IPS-NIHi11 (cell line): ENCODE data around the gene MMS22L.
A peak's percentile ranks its signal among the peaks of the same experiment; 100 is the strongest.
"Not testable (repeated sequence)": the region's sequence is repeated elsewhere in the genome, so short reads cannot be mapped to it uniquely, and the experiment has no call there.

Experiments
- DNase-seq: peaks from one replicate; pipeline ENCODE4 v3.0.0; 2012; ENCODE audit warnings: mixed read lengths, low spot score

Gene MMS22L

DNA sequence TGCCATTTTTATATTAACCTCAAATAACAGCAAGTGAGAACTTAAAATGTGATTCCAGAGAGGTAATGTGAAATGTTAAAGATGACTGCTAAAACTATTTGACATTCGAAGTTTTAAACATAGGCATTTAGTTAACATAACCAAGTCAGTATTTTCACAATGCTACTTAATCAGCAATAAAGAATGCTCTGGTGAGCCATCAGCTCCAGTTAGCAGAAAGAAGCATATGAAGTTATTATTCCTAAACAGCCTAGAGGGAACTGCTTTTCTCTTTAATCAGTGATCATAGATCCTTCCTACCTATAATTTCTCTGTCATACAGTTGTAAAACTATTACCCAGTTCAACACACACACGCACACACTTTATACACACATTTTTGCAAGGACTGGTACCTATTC lies 60.1 kb downstream of the MMS22L start:
- no peak for DNase-seq

- no peak for DNase-seq
Observed at GRCh38 chr6:97218912-97219311, 64.1 kb downstream of the MMS22L start.

GRCh38 chr6:97215157-97215769 lies 67.8 kb downstream of the MMS22L start:
- DNase-seq: peak; percentile 31

DNA sequence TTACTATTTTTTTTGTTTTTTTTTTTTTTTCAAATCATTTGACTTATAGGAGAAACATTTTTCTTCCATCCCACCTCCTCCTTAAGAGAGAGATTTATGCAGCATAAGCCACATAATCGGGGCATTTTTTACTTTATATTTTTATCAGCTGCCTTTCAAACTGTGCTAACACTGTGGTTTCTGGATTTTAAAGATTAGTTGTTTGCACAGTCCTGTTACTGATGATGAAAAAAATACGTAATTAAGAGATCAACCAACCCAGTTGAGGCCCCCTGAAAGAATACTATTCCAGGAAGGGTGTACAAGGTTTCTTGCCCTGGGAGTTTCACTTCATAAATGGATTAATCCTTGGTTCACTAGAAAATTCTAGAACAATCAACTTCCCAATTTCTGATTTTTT lies 68.3 kb downstream of the MMS22L start:
- no peak for DNase-seq

- DNase-seq: no peak
Observed at GRCh38 chr6:97207383-97207782, 75.6 kb downstream of the MMS22L start.

- no peak for DNase-seq
Observed at GRCh38 chr6:97205966-97206365, 77.0 kb downstream of the MMS22L start.

DNA sequence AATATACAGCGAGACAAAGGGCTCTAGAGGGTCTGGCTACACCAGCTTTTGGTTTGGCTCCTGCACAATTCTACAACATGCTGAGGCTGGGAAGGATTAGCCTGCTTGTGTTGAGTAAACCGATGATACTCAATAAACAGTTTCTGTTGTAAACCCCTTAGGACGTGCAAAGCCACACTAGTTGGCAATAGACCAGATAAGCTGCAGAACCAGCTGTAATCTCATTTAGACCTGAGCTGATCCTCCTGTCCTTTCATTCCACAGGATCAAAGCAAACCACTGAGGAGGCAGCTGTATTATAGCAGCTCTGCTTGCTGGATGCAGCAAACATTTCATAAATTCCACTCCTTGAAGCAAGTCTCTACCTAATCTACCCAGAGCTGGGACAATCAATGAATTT lies 79.7 kb downstream of the MMS22L start:
- DNase-seq: no peak

DNA sequence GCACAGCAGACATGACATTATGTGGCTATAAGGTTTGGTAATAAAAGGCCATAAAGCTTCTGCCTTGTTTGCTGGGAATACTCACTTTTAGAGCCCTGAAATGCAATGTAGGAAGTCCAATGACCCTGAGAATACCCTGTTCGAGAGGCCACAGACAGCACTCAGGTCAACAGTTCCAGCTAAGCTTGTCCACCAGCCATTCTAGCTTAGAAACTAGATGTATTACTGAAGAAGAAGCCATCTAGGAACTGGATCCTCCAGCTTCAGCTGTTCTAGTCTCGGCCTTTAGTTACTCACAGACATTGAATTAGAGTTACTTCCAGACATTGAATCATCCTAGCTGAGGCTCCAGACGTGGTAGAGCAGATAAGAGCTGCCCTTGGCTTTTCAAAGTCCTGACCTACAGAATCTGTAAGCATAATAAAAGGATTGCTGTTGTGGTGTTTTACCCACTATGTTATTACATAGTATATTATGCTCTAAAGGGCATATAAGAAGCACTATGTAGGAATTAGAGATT lies 84.9 kb downstream of the MMS22L start:
- DNase-seq: no peak

DNA sequence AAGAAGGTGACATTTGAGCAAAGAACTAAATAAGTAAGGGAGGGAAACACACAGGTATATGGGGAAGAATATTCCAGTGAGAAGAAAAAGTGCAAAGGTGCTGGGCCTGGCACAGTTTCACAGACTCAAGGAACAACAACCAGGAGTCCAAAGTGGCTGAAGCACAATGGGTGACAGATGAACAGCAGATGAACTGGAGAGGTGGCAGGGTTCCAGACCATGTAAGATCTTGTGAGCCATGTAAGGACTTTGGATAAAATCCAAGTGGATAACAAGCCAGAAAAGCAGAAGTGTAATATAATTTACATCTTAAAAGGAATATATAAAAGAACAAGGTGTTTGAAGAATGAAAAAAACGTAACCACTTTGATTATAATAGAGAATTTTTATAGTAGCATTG lies 87.9 kb downstream of the MMS22L start:
- DNase-seq: no peak

DNA sequence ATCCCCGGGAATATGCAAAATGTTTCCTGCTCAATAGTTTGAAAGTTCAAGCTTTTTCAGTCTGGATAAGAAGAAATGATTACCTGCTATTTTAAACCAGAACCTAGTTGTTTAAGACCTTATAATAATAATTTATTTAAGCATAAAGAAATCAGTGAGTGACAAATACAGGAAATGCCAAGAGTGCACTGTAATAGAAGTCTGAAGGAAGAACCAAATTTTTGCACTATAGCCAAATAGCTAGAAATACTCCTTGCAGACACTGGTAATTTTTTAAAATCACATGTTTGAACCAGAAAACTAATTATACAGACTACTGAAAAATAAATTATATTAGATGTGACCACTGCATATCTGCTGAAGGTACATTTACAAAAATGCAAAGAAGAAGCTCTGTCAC lies 93.2 kb downstream of the MMS22L start:
- DNase-seq: no peak

GRCh38 chr6:97187951-97188350 lies 95.1 kb downstream of the MMS22L start:
- no peak for DNase-seq

- peak; percentile 63 for DNase-seq
Observed at GRCh38 chr6:97186416-97186999, 96.5 kb downstream of the MMS22L start.

DNA sequence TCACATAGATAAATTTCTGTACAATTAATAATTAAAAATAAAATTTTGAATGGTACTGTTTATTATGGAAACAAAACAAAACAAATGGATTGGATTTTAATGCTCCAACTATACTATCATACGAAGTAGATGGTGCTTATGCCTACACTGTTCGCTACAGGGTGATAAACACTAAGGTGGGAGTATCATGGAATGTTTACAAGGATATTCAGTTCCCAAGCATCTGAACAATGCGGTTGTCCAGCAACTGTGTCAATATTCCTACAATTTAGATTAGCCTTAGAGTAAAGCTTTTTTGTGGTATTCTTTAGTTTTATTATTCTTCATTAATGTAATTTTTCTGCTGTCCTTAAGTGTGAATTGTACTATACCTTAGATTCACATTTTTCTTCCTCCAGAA lies 105.1 kb downstream of the MMS22L start:
- no peak for DNase-seq

DNA sequence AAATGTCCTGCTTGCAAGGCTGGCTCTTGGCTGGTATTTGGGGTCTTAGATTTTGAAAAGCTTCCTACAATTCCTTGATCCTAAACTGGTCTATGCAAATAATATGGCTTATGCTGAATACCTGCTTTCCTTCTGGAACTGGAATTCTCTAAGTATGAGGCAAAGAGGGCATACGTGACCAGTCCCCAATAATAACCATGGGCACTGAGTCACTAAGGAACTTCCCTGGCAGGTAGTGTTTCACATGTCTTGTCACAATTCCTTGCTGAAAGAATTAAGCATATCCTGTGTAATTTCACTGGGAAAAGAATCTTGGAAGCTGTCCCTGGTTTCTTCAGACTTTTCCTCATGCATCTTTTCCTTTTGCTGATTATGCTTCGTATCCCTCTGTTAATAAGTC lies 106.5 kb downstream of the MMS22L start:
- no peak for DNase-seq

DNA sequence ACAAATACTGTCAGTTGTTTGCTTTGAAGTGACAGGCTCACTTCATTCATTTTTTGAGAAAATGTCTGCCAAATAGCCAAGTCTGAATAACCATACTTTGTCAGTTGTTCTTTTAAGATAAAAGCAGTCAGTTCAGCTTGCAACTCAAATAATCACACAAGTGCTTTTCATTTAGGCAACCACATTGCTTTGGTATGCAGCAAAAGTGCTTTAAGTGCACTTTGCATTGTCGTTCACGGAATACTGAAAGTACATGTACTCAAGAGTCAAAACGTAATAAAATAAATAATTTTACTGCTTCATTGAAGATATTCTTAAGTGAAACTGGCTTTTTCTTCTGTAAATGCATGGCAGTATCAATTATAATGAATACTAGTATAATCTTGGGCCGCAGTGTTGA lies 107.2 kb downstream of the MMS22L start:
- no peak for DNase-seq

DNA sequence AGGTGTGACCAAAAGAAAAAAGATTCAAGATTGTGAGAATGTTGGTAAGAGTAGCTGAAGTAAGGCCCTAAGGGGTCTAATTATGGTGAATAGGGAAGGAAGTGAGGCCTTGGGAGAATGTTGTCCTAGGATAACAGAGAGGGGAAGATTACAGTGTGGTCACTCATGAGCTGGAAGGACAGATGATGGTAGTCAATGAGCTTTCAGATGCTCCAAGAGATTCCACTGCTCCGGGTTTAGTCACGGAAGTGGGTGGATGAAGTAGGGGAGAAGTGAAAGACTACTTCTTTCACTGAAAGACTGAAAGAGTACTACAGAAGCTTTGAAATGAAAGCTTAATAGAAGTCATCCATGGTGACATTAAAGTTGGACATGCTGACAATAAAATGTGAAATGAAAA lies 108.5 kb downstream of the MMS22L start:
- DNase-seq: no peak

GRCh38 chr6:97160280-97160679 lies 122.7 kb downstream of the MMS22L start:
- DNase-seq: no peak

- DNase-seq: not testable (repeated sequence)
Observed at GRCh38 chr6:97155447-97155846, 127.6 kb downstream of the MMS22L start.

GRCh38 chr6:97154015-97154414 lies 129.0 kb downstream of the MMS22L start:
- DNase-seq: no peak

GRCh38 chr6:97151601-97152000 lies 131.4 kb downstream of the MMS22L start:
- no peak for DNase-seq

DNA sequence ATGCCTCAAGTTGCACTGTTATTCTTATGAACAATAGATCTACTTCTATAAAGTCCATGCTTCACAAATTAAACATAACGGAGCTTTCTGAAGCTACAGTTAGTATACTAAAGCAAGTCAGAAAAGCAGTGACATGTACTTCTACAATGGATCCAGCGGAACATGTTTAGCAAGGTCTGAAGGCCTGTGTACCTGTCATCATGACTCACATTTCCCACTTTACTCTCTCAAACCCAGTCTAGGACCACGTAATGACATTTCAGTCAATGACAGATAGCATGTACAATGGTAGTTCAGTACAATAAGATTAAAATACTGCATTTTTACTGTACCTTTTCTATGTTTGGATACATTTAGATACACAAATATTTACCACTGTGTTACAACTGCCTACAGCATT lies 132.1 kb downstream of the MMS22L start:
- DNase-seq: no peak

DNA sequence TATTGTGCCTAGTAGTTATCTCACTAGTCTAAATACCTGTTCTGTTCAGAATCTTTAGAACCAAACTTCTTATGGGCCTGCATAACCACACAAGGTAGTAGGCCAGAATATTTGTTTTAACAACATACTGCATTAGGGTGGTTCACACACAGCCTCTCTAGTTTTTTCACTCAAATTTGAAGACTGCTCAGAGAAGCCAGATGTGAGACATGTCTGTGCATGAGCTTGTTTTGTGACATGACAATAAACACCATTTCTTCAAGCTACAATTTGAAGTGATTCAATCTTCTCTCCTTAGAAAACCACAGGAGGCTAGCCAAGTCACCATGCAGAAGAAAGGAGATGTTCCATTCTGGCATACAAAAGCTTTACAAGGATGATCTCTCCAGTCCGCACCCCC lies 135.6 kb downstream of the MMS22L start:
- no peak for DNase-seq

DNA sequence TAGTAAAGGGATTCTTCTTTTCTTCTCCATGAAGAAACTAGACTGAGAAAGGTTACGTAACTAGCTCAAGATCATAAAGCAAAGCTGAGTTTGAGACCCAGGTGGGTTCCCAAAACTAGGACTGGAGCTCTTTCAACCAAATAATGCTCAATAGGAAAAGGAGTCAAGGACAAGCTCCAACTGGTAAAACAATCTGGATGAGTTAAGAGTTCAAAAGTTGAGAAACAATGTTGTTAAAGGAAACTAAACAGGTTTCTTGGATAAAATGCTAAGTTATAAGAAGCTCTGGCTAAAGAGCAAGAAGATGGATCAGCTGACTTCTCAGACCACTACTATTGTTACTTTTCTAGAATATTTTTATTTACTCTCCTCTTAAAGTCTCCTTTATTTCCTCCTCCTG lies 137.3 kb downstream of the MMS22L start:
- DNase-seq: no peak

- DNase-seq: no peak
Observed at GRCh38 chr6:97141756-97142155, 141.3 kb downstream of the MMS22L start.
